Heart left ventricle (tissue), 16 donors: ENCODE data around the gene ANKRD33. TPM values are rescaled to one million over a fixed set of nuclear protein-coding genes. Genes with fewer than 3 reads are reported as not detected.

ENCODE experiments used
- ATAC-seq, 4 donors: fragments of 200-7000 bp; cut with Tn5 transposase; one replicate each; pipeline ENCODE4 v1.9.1; 2020 to 2022; ENCODE audit warnings: moderate library complexity in 4 of 4, mild to moderate bottlenecking in 3 of 4, moderate number of reproducible peaks in 1 of 4
- DNase-seq, 5 donors: peaks; one replicate each; pipeline ENCODE4 v3.0.0-alpha.2; 2020
- H3K27ac ChIP-seq, 12 donors: fragments of 200-600 bp; sonication (generic) in 4 of 12; one replicate each; pipeline versions ENCODE4 v1.5.0 to v1.8.0; 2016 to 2022; ENCODE audit warnings: mild to moderate bottlenecking in 2 of 12
- H3K27me3 ChIP-seq, 9 donors: fragments of 200-600 bp; sonication (generic) in 2 of 9; one replicate each; pipeline versions ENCODE4 v1.5.1 to v1.8.0; 2016 to 2022; ENCODE audit warnings: mild to moderate bottlenecking in 3 of 9
- H3K36me3 ChIP-seq, 9 donors: fragments of 200-600 bp; sonication (generic) in 2 of 9; one replicate each; pipeline versions ENCODE4 v1.5.0 to v1.8.0; 2018 to 2022; ENCODE audit warnings: mild to moderate bottlenecking in 2 of 9
- H3K4me1 ChIP-seq, 12 donors: fragments of 200-600 bp; sonication (generic) in 4 of 12; one replicate each; pipeline versions ENCODE4 v1.5.0 to v1.8.0; 2016 to 2022; ENCODE audit warnings: mild to moderate bottlenecking in 3 of 12
- H3K4me3 ChIP-seq, 12 donors: fragments of 200-600 bp; sonication (generic) in 4 of 12; one replicate each; pipeline versions ENCODE4 v1.5.0 to v1.8.0; 2017 to 2022; ENCODE audit warnings: mild to moderate bottlenecking in 9 of 12, moderate library complexity in 4 of 12
- H3K9me3 ChIP-seq, 12 donors: fragments of 200-600 bp; sonication (generic) in 4 of 12; one replicate each; pipeline versions ENCODE4 v1.5.0 to v1.8.0; 2016 to 2022; ENCODE audit warnings: mild to moderate bottlenecking in 1 of 12
- CTCF ChIP-seq, 12 donors: fragments of 200-600 bp; sonication (generic) in 4 of 12; IDR thresholded peaks; one replicate each; pipeline versions ENCODE4 v1.5.0 to v1.8.0; 2018 to 2022; ENCODE audit warnings: antibody characterized with exemption in 12 of 12, mild to moderate bottlenecking in 5 of 12
- POLR2A ChIP-seq, 2 donors: fragments of 450-650 bp; IDR thresholded peaks; one replicate each; pipeline ENCODE4 v1.6.1; 2017; ENCODE audit warnings: antibody characterized with exemption in 2 of 2, mild to moderate bottlenecking in 2 of 2, moderate library complexity in 2 of 2
- WGBS, 4 donors: extraction: QIAGEN DNeasy Blood & Tissue Kit in 2 of 4; methylation state at CpG; one replicate each; pipeline versions ENCODE4 v1.1.5 to v1.1.7; 2013 to 2018; 5-methylcytosine and 5-hydroxymethylcytosine counted together
- intact Hi-C, 10 donors: fragments of 100-400 bp; cut with DNase I; formaldehyde crosslinking; loops; one replicate each; pipeline versions ENCODE4 v1.11.1 to v1.14.2; 2022
- polyA plus RNA-seq, 2 donors: library from polyadenylated mRNA; stranded (reverse); fragments of 200-250 nt; gene quantifications; one replicate each; pipeline ENCODE4 v1.2.3, GENCODE V29; 2013
- total RNA-seq, 9 donors: library from RNA; depleted of rRNA in 2 of 9; stranded (reverse); fragments of >200 nt in 2 of 9; fragmentation: NEBNext Ultra II Directional in 3 of 9; extraction: Animal tissue kit (Norgen Biotek cat#: 25700) in 3 of 9; gene quantifications; one replicate each; pipeline versions ENCODE4 v1.1.0 to v1.2.4, GENCODE V29; 2016 to 2023
- donor health status: ischemic (EF 13 %, LVEDD 7.1; RV severe dilation, severe dysfunction).
- donor health status: healthy with polysubstance abuse.
- donor health status: DM: no; HTN: yes; CAD: no.
- donor health status: DM: no; HTN: no; CAD: no.
- donor health status: ischemic (EF 25% LVEDD 6.9; RV normal size, moderate dysfunction).
- donor health status: ischemic (EF 25% LVEDD 5.7; RV mildly dilated, moderate dysfunction).
- donor health status: healthy.
- donor health status: DM: yes; HTN: yes; CAD: no.
- donor health status: ischemic (EF 35%, LVEDD 5.7; RV mildly dilated, moderate dysfunction).
- donor health status: nonischemic (EF 11% LVEDD 7.7; RV severe dilation, severe dysfunction).
- donor health status: DM: yes; HTN: yes; CAD: no.
- donor health status: PGD.
- donor health status: ischemic (EF 29% LVEDD 5.4; RV normal size, mild dysfunction).
- donor health status: nonischemic (EF 23%, LVEDD 6.1; RV moderate dilation, normal function).

ANKRD33 gene
- total and polyA plus RNA-seq, 11 donors: not detected

- intact Hi-C loops: loop anchor here in 7 of 10 donors (2.0 to 10.0 kb wide), 11 partner anchors 49 to 453 kb away; partner anchors contain the start of gene SLC4A8 (in 3 of the 7)
- WGBS, 4 donors: 66 to 71% (median 70%) methylated on average over 8 of the region's 8 CpGs
Observed at GRCh38 chr12:51874000-51874399, 13.9 kb upstream of the ANKRD33 start.

GRCh38 chr12:51874486-51874885 is 13.4 kb upstream of the ANKRD33 start:
- Histone ChIP-seq H3K27me3 (peaks cover 0 to 3% (median 0%) of the 10 kb centered on the region in 9 donors), H3K9me3 (no peaks in the 10 kb centered on the region), H3K36me3 (no peaks in the 10 kb centered on the region), H3K4me1 (peaks cover 0 to 22% (median 1%) of the 10 kb centered on the region in 12 donors), H3K27ac (no peak overlapping the region), H3K4me3 (no peak overlapping the region)
- intact Hi-C loops: loop anchor here in 7 of 10 donors (2.0 to 10.0 kb wide), 11 partner anchors 50 to 454 kb away; partner anchors contain the start of gene SLC4A8 (in 3 of the 7)
- TF ChIP-seq POLR2A (IDR thresholded peaks at IDR 0.05): no peak
- ATAC-seq (no peak), DNase-seq (peak in 1 of 5 donors; percentile 20)
- WGBS, 4 donors: 91 to 95% (median 94%) methylated on average over 4 of the region's 4 CpGs

More at GRCh38 chr12:51874000-51874399, 13.9 kb upstream of the ANKRD33 start:
- H3K36me3 ChIP-seq: no peaks in the 10 kb centered on the region
- H3K4me3 ChIP-seq: no peak overlapping the region
- H3K4me1 ChIP-seq: peaks cover 0 to 27% (median 6%) of the 10 kb centered on the region in 12 donors
- no peaks in the 10 kb centered on the region for H3K9me3 ChIP-seq
- ATAC-seq (no peak), DNase-seq (no peak)
- no peak for TF ChIP-seq POLR2A (IDR thresholded peaks at IDR 0.05)
- no peak for TF ChIP-seq CTCF (IDR thresholded peaks at IDR 0.05)
- peaks cover 0 to 8% (median 4%) of the 10 kb centered on the region in 9 donors for H3K27me3 ChIP-seq
- no peak overlapping the region for H3K27ac ChIP-seq

GRCh38 chr12:51879102-51879501 is 8.8 kb upstream of the ANKRD33 start:
- H3K36me3 ChIP-seq: no peaks in the 10 kb centered on the region
- DNase-seq (no peak), ATAC-seq (no peak)
- H3K27me3 ChIP-seq: no peaks in the 10 kb centered on the region
- no peak overlapping the region for H3K27ac ChIP-seq
- intact Hi-C loops: loop anchor here in 9 of 10 donors (5.0 to 10.0 kb wide), 8 partner anchors 54 to 462 kb away; partner anchors contain the start of gene SLC4A8 (in 7 of the 9)
- no peak for TF ChIP-seq CTCF (IDR thresholded peaks at IDR 0.05)
- no peak for TF ChIP-seq POLR2A (IDR thresholded peaks at IDR 0.05)
- H3K4me1 ChIP-seq: no peaks in the 10 kb centered on the region
- H3K9me3 ChIP-seq: no peaks in the 10 kb centered on the region
- no peak overlapping the region for H3K4me3 ChIP-seq
- WGBS, 4 donors: 78 to 82% (median 78%) methylated on average over 3 of the region's 3 CpGs

- no peaks in the 10 kb centered on the region for H3K9me3 ChIP-seq
- no peak overlapping the region for H3K4me3 ChIP-seq
- TF ChIP-seq POLR2A (IDR thresholded peaks at IDR 0.05): no peak
- no peak for TF ChIP-seq CTCF (IDR thresholded peaks at IDR 0.05)
- DNase-seq (no peak), ATAC-seq (no peak)
- H3K27me3 ChIP-seq: no peaks in the 10 kb centered on the region
- intact Hi-C loops: no loop called here
- WGBS, 4 donors: 77 to 88% (median 85%) methylated on average over 1 of the region's 1 CpG
- H3K4me1 ChIP-seq: peaks cover 3 to 25% (median 12%) of the 10 kb centered on the region in 12 donors
- H3K36me3 ChIP-seq: no peaks in the 10 kb centered on the region
- no peak overlapping the region for H3K27ac ChIP-seq
Observed at GRCh38 chr12:51883295-51883694, 4.6 kb upstream of the ANKRD33 start.
